A673 (cell line): Measurements from ENCODE around the gene TMEM131L. TPM values are rescaled to one million over a fixed set of nuclear protein-coding genes. Genes with fewer than 3 reads are reported as not detected.
A peak's percentile ranks its signal among the peaks of the same experiment; 100 is the strongest.
"Not testable (repeated sequence)": the region's sequence is repeated elsewhere in the genome, so short reads cannot be mapped to it uniquely, and the experiment has no call there.

Source experiments
- BruUV-seq: library from RNA; stranded (reverse); fragments of 400-500 nt; replicated peaks from 2 replicates; lab custom pipeline; 2021; lab: Mats Ljungman, UMichigan
- CTCF ChIA-PET: fragments of 300-600 bp; sonication (Branson Sonifier 250); formaldehyde crosslinking; loops from one replicate; lab custom pipeline; 2022; ENCODE audit warnings: antibody characterized with exemption; lab: Charles Lee
- POLR2A ChIA-PET: fragments of 300-600 bp; sonication (Branson Sonifier 250); formaldehyde crosslinking; loops from one replicate; lab custom pipeline; 2022; ENCODE audit warnings: antibody characterized with exemption; ENCODE audit not compliant: low non-redundant PET; lab: Charles Lee
- DNase-seq: peaks from one replicate; pipeline ENCODE4 v3.0.0-alpha.2; 2015; ENCODE audit warnings: low spot score
- H3K27ac ChIP-seq: fragments of 200-600 bp; sonication (generic); 2 replicates; pipeline ENCODE4 v1.5.1; 2016; ENCODE audit warnings: mixed run types, low read depth, mild to moderate bottlenecking, mixed read lengths, antibody characterized with exemption, low read length; ENCODE audit not compliant: poor library complexity, severe bottlenecking
- H3K27me3 ChIP-seq: fragments of 200-600 bp; sonication (generic); replicated peaks from 2 replicates; pipeline ENCODE4 v1.6.1; 2017; ENCODE audit warnings: mixed run types, low read depth, mild to moderate bottlenecking, mixed read lengths, antibody characterized with exemption, low read length; ENCODE audit not compliant: insufficient read depth, poor library complexity
- H3K36me3 ChIP-seq: fragments of 200-600 bp; sonication (generic); 2 replicates; pipeline ENCODE4 v1.6.1; 2016; ENCODE audit warnings: mixed run types, mild to moderate bottlenecking, mixed read lengths, antibody characterized with exemption, low read length; ENCODE audit not compliant: insufficient read depth, poor library complexity, severe bottlenecking
- H3K4me1 ChIP-seq: fragments of 200-600 bp; sonication (generic); 2 replicates; pipeline ENCODE4 v1.6.1; 2017; ENCODE audit warnings: mixed run types, mild to moderate bottlenecking, mixed read lengths, antibody characterized with exemption, low read length; ENCODE audit not compliant: insufficient read depth, poor library complexity, severe bottlenecking
- H3K4me3 ChIP-seq: fragments of 200-600 bp; sonication (generic); 2 replicates; pipeline ENCODE4 v1.5.1; 2016; ENCODE audit warnings: low read depth, mixed run types, mild to moderate bottlenecking, mixed read lengths, low read length; ENCODE audit not compliant: poor library complexity, severe bottlenecking
- H3K9me3 ChIP-seq: fragments of 200-600 bp; sonication (generic); 2 replicates; pipeline ENCODE4 v1.6.1; 2016; ENCODE audit warnings: mixed run types, low read depth, mild to moderate bottlenecking, mixed read lengths, antibody characterized with exemption, low read length; ENCODE audit not compliant: poor library complexity, severe bottlenecking
- CTCF ChIP-seq: fragments of 300-800, 200-600 bp; sonication (generic); conservative IDR thresholded peaks from 2 replicates; pipeline ENCODE4 v1.5.1; 2017; ENCODE audit warnings: low read depth, mild to moderate bottlenecking, antibody characterized with exemption, low read length, moderate library complexity, mixed read lengths
- EZH2 ChIP-seq: fragments of 200-600 bp; sonication (generic); IDR thresholded peaks from 2 replicates; pipeline ENCODE4 v1.6.1; 2017; ENCODE audit warnings: borderline replicate concordance, low read depth, mild to moderate bottlenecking, mixed read lengths, antibody characterized with exemption, low read length; ENCODE audit not compliant: poor library complexity, severe bottlenecking
- intact Hi-C: fragments of 100-400 bp; cut with micrococcal nuclease; formaldehyde crosslinking; loops from one replicate; pipeline ENCODE4 v1.10.0; 2022; ENCODE audit not compliant: unreplicated experiment
- total RNA-seq: library from RNA; stranded (reverse); gene quantifications from 2 replicates; pipeline ENCODE4 v1.2.3, GENCODE V29; 2021

The TMEM131L gene
- total RNA-seq, 1 experiment from 2014 or later = 18.4 TPM

GRCh38 chr4:153467897-153468262 is 1.7 kb downstream of the TMEM131L start:
- DNase-seq = no peak
- intact Hi-C loops = loop anchor here (10.0 kb wide), 1 partner anchor 107 kb away; no protein-coding TSS in a partner anchor
- H3K27ac ChIP-seq = no peak overlapping the region
- BruUV-seq = no TSS peak
- TF ChIP-seq CTCF = no peak
- TF ChIP-seq EZH2 = no peak
- ChIA-PET POLR2A (no interaction called here), CTCF (interaction anchor here (0.5 to 1.0 kb wide), 2 partner anchors 106 to 108 kb away, joined by 4 to 6 read pairs; no protein-coding TSS in a partner anchor)
- peak overlapping the region; percentile 91 for H3K4me3 ChIP-seq
- no peaks in the 10 kb centered on the region for H3K27me3 ChIP-seq
- H3K4me1 ChIP-seq = peaks cover 34% of the 10 kb centered on the region
- H3K9me3 ChIP-seq = no peaks in the 10 kb centered on the region
- no peaks in the 10 kb centered on the region for H3K36me3 ChIP-seq

GRCh38 chr4:153468587-153468986 is 2.4 kb downstream of the TMEM131L start:
- POLR2A ChIA-PET = interaction anchor here (0.7 kb wide), 1 partner anchor 14 kb away, joined by 3 read pairs; no protein-coding TSS in a partner anchor
- CTCF ChIA-PET = no interaction called here
- intact Hi-C loops = loop anchor here (10.0 kb wide), 1 partner anchor 106 kb away; no protein-coding TSS in a partner anchor

GRCh38 chr4:153469031-153469430 is 2.9 kb downstream of the TMEM131L start:
- no TSS peak for BruUV-seq
- POLR2A ChIA-PET = interaction anchor here (0.7 kb wide), 1 partner anchor 14 kb away, joined by 3 read pairs; no protein-coding TSS in a partner anchor
- intact Hi-C loops = loop anchor here (10.0 kb wide), 1 partner anchor 106 kb away; no protein-coding TSS in a partner anchor
- H3K36me3 ChIP-seq = no peaks in the 10 kb centered on the region
- H3K4me3 ChIP-seq = peak overlapping the region; percentile 91
- peaks cover 34% of the 10 kb centered on the region for H3K4me1 ChIP-seq
- H3K9me3 ChIP-seq = no peaks in the 10 kb centered on the region
- no peaks in the 10 kb centered on the region for H3K27me3 ChIP-seq
- H3K27ac ChIP-seq = no peak overlapping the region
- DNase-seq = no peak
- TF ChIP-seq CTCF = no peak
- TF ChIP-seq EZH2 = no peak
- CTCF ChIA-PET = no interaction called here

More at GRCh38 chr4:153468587-153468986, 2.4 kb downstream of the TMEM131L start:
- no TSS peak for BruUV-seq
- peak overlapping the region; percentile 91 for H3K4me3 ChIP-seq
- peaks cover 34% of the 10 kb centered on the region for H3K4me1 ChIP-seq
- TF ChIP-seq EZH2 (no peak), CTCF (no peak)
- no peaks in the 10 kb centered on the region for H3K36me3 ChIP-seq
- no peak overlapping the region for H3K27ac ChIP-seq
- no peaks in the 10 kb centered on the region for H3K9me3 ChIP-seq
- no peaks in the 10 kb centered on the region for H3K27me3 ChIP-seq
- DNase-seq = peak; percentile 73

- CTCF ChIA-PET, BruUV-seq, DNase-seq, H3K4me3 ChIP-seq, intact Hi-C loops, H3K9me3 ChIP-seq, POLR2A ChIA-PET, H3K27me3 ChIP-seq, H3K27ac ChIP-seq, H3K36me3 ChIP-seq: not testable (repeated sequence)
- H3K4me1 ChIP-seq = peaks cover 22% of the 10 kb centered on the region
Observed at GRCh38 chr4:153471071-153471697, 5.0 kb downstream of the TMEM131L start.
